H1 (cell line): ENCODE measurements around the gene FCER2. TPM values are rescaled to one million over a fixed set of nuclear protein-coding genes. Genes with fewer than 3 reads are reported as not detected.

Experiments used
- CTCF ChIA-PET: fragments of 300-600 bp; sonication (Branson Sonifier 250); formaldehyde crosslinking; loops from one replicate; lab custom pipeline; 2021; ENCODE audit not compliant: partially characterized antibody; lab: Charles Lee
- POLR2A ChIA-PET: fragments of 300-600 bp; sonication (Branson Sonifier 250); formaldehyde crosslinking; loops from one replicate; lab custom pipeline; 2021; ENCODE audit warnings: inconsistent platforms; ENCODE audit not compliant: partially characterized antibody; lab: Charles Lee
- DNase-seq, 2 experiments: peaks; one replicate each; pipeline versions ENCODE4 v3.0.0 to v3.0.0-alpha.2; 2010 to 2022; ENCODE audit warnings: low spot score in 2 of 2, low read depth in 1 of 2, mixed read lengths in 1 of 2
- FAIRE-seq: peaks from 2 replicates; lab custom pipeline; 2011; peaks lifted over from hg19 to GRCh38; lab: Jason Lieb, UNC
- H2AFZ ChIP-seq: 2 replicates; pipeline ENCODE4 v1.8.1; 2012; ENCODE audit warnings: low read length, inconsistent platforms
- H2AK5ac ChIP-seq: 2 replicates; pipeline ENCODE4 v1.6.1; 2013; ENCODE audit warnings: low read depth, low read length
- H2BK120ac ChIP-seq: replicated peaks from 2 replicates; pipeline ENCODE3; 2013; ENCODE audit warnings: low read depth, low read length, inconsistent platforms
- H2BK12ac ChIP-seq: 2 replicates; pipeline ENCODE4 v1.6.1; 2013; ENCODE audit warnings: low read depth, low read length
- H2BK15ac ChIP-seq: 2 replicates; pipeline ENCODE4 v1.6.1; 2013; ENCODE audit warnings: low read length
- H2BK20ac ChIP-seq: 2 replicates; pipeline ENCODE4 v1.6.1; 2013; ENCODE audit warnings: low read length
- H2BK5ac ChIP-seq: 2 replicates; pipeline ENCODE4 v1.6.1; 2013; ENCODE audit warnings: low read depth, low read length
- H3K14ac ChIP-seq: 2 replicates; pipeline ENCODE4 v1.6.1; 2013; ENCODE audit warnings: inconsistent platforms; ENCODE audit not compliant: insufficient read length
- H3K18ac ChIP-seq: 2 replicates; pipeline ENCODE4 v1.6.1; 2013; ENCODE audit warnings: low read length; ENCODE audit errors: extremely low read depth
- H3K23ac ChIP-seq: 2 replicates; pipeline ENCODE4 v1.6.1; 2013; ENCODE audit warnings: inconsistent platforms; ENCODE audit not compliant: insufficient read length
- H3K23me2 ChIP-seq: 2 replicates; pipeline ENCODE4 v1.6.1; 2013; ENCODE audit warnings: low read depth, low read length
- H3K27ac ChIP-seq: 2 replicates; pipeline ENCODE4 v1.6.1; 2011; ENCODE audit warnings: low read depth, low read length, inconsistent platforms
- H3K27me3 ChIP-seq, 4 experiments: replicated peaks in 1 of 4; 1 replicate in 1 of 4; 2 replicates in 3 of 4; pipeline versions ENCODE4 v1.6.1 to v1.8.1; 2011 to 2013; ENCODE audit warnings: low read length in 3 of 4, mild to moderate bottlenecking in 3 of 4, inconsistent platforms in 2 of 4, mixed read lengths in 2 of 4, moderate library complexity in 1 of 4; ENCODE audit not compliant: control insufficient read depth in 3 of 4, insufficient read depth in 3 of 4; ENCODE audit errors: extremely low read depth in 1 of 4
- H3K36me3 ChIP-seq, 4 experiments: 2 replicates each; pipeline versions ENCODE4 v1.6.1 to v1.8.1; 2011 to 2013; ENCODE audit warnings: mild to moderate bottlenecking in 4 of 4, low read length in 3 of 4, moderate library complexity in 2 of 4, control low read depth in 1 of 4, inconsistent platforms in 1 of 4; ENCODE audit not compliant: insufficient read depth in 4 of 4, control insufficient read depth in 2 of 4
- H3K4ac ChIP-seq: replicated peaks from 2 replicates; pipeline ENCODE3; 2013; ENCODE audit warnings: low read length, low read depth, mixed read lengths, inconsistent platforms; ENCODE audit not compliant: insufficient read length
- H3K4me1 ChIP-seq, 4 experiments: replicated peaks in 1 of 4; 1 replicate in 1 of 4; 2 replicates in 3 of 4; pipeline versions ENCODE4 v1.6.1 to v1.8.1; 2011 to 2013; ENCODE audit warnings: low read length in 3 of 4, inconsistent platforms in 2 of 4, mixed read lengths in 1 of 4; ENCODE audit not compliant: insufficient read depth in 4 of 4, control insufficient read depth in 3 of 4
- H3K4me2 ChIP-seq, 2 experiments: 2 replicates each; pipeline versions ENCODE4 v1.6.1 to v1.8.1; 2011 to 2013; ENCODE audit warnings: low read depth in 2 of 2, low read length in 2 of 2, control low read depth in 1 of 2, inconsistent platforms in 1 of 2, mild to moderate bottlenecking in 1 of 2; ENCODE audit not compliant: insufficient read depth in 1 of 2
- H3K4me3 ChIP-seq, 4 experiments: fragments of 200-600, 300-600 bp in 1 of 4; sonication (generic), shearing (Covaris generic), sonication (Bioruptor Twin) in 1 of 4; 2 replicates each; pipeline versions ENCODE4 v1.5.1 to v1.8.1; 2011 to 2016; ENCODE audit warnings: low read length in 4 of 4, low read depth in 3 of 4, control low read depth in 2 of 4, inconsistent platforms in 2 of 4, mild to moderate bottlenecking in 2 of 4, mixed read lengths in 1 of 4, moderate library complexity in 1 of 4; ENCODE audit not compliant: insufficient read depth in 2 of 4; ENCODE audit errors: extremely low read depth in 1 of 4
- H3K56ac ChIP-seq: replicated peaks from 2 replicates; pipeline ENCODE3; 2013; ENCODE audit warnings: low read depth, mild to moderate bottlenecking, mixed read lengths, low read length, inconsistent platforms; ENCODE audit not compliant: insufficient read length
- H3K79me1 ChIP-seq: 2 replicates; pipeline ENCODE4 v1.6.1; 2013; ENCODE audit warnings: low read depth, low read length, control low read depth
- H3K79me2 ChIP-seq, 2 experiments: 2 replicates each; pipeline versions ENCODE4 v1.6.1 to v1.8.1; 2012 to 2013; ENCODE audit warnings: low read length in 2 of 2, mild to moderate bottlenecking in 2 of 2, inconsistent platforms in 1 of 2; ENCODE audit not compliant: insufficient read depth in 2 of 2, control insufficient read depth in 1 of 2
- H3K9ac ChIP-seq, 4 experiments: replicated peaks in 1 of 4; 1 replicate in 1 of 4; 2 replicates in 3 of 4; pipeline versions ENCODE4 v1.6.1 to v1.8.1; 2011 to 2013; ENCODE audit warnings: low read depth in 3 of 4, low read length in 3 of 4, control low read depth in 2 of 4, mild to moderate bottlenecking in 2 of 4, moderate library complexity in 2 of 4, inconsistent platforms in 1 of 4; ENCODE audit errors: extremely low read depth in 1 of 4
- H3K9me3 ChIP-seq, 2 experiments: 2 replicates each; pipeline versions ENCODE4 v1.6.1 to v1.8.1; 2012 to 2013; ENCODE audit warnings: mild to moderate bottlenecking in 2 of 2, moderate library complexity in 2 of 2, control low read depth in 1 of 2, inconsistent platforms in 1 of 2, low read depth in 1 of 2, low read length in 1 of 2, mixed read lengths in 1 of 2; ENCODE audit not compliant: insufficient read depth in 2 of 2
- H4K20me1 ChIP-seq, 2 experiments: replicated peaks in 1 of 2; 2 replicates each; pipeline versions ENCODE3 to v1.8.1; 2011 to 2013; ENCODE audit warnings: inconsistent platforms in 2 of 2, low read length in 2 of 2, mild to moderate bottlenecking in 1 of 2; ENCODE audit not compliant: insufficient read depth in 2 of 2, control insufficient read depth in 1 of 2
- H4K5ac ChIP-seq: 2 replicates; pipeline ENCODE4 v1.6.1; 2013; ENCODE audit warnings: low read length, low read depth, mixed read lengths, inconsistent platforms; ENCODE audit not compliant: insufficient read length
- H4K8ac ChIP-seq: 2 replicates; pipeline ENCODE4 v1.8.0; 2013; ENCODE audit warnings: mild to moderate bottlenecking, moderate library complexity, low read length, inconsistent platforms; ENCODE audit not compliant: insufficient read depth; ENCODE audit errors: extremely low read depth
- H4K91ac ChIP-seq: replicated peaks from 2 replicates; pipeline ENCODE3; 2013; ENCODE audit warnings: low read length, mixed read lengths, inconsistent platforms; ENCODE audit not compliant: insufficient read length
- BRCA1 ChIP-seq: IDR thresholded peaks from 2 replicates; pipeline ENCODE4 v1.6.1; 2012; ENCODE audit warnings: low read depth, low read length, improper control_type of control experiment
- CTBP2 ChIP-seq: IDR thresholded peaks from 2 replicates; pipeline ENCODE4 v1.7.0; 2011; ENCODE audit warnings: borderline replicate concordance, mild to moderate bottlenecking, moderate library complexity, mixed read lengths, low read length; ENCODE audit not compliant: insufficient read depth, insufficient read length
- EGR1 ChIP-seq: IDR thresholded peaks from 2 replicates; pipeline ENCODE4 v1.6.1; 2011; ENCODE audit warnings: low read depth, low read length, borderline replicate concordance
- KDM1A ChIP-seq: fragments of 200-600, 300-600 bp; sonication (generic); IDR thresholded peaks from 2 replicates; pipeline ENCODE4 v1.7.1; 2016; ENCODE audit warnings: mild to moderate bottlenecking, low read length, borderline replicate concordance
- POLR2A ChIP-seq, 2 experiments: IDR thresholded peaks; 1 replicate in 1 of 2; 2 replicates in 1 of 2; pipeline ENCODE4 v1.6.1; 2011; ENCODE audit warnings: low read depth in 2 of 2, low read length in 2 of 2, mild to moderate bottlenecking in 2 of 2; ENCODE audit errors: control extremely low read depth in 1 of 2
- RBBP5 ChIP-seq: IDR thresholded peaks from 2 replicates; pipeline ENCODE4 v1.7.1; 2012; ENCODE audit warnings: low read depth, mild to moderate bottlenecking, inconsistent platforms, low read length, moderate library complexity, borderline replicate concordance
- SAP30 ChIP-seq: fragments of 300-600 bp; sonication (generic); IDR thresholded peaks from 2 replicates; pipeline ENCODE4 v1.7.1; 2012; ENCODE audit warnings: low read length, moderate library complexity, mild to moderate bottlenecking, inconsistent platforms; ENCODE audit not compliant: insufficient read depth, insufficient replicate concordance
- SIN3A ChIP-seq, 2 experiments: IDR thresholded peaks in 1 of 2; conservative IDR thresholded peaks in 1 of 2; 2 replicates each; pipeline ENCODE4 v1.6.1; 2011 to 2012; ENCODE audit warnings: low read length in 2 of 2, improper control_type of control experiment in 1 of 2, low read depth in 1 of 2, mild to moderate bottlenecking in 1 of 2
- SIRT6 ChIP-seq: IDR thresholded peaks from one replicate; pipeline ENCODE4 v1.7.1; 2012; ENCODE audit warnings: low read length, inconsistent platforms
- TCF12 ChIP-seq: IDR thresholded peaks from 2 replicates; pipeline ENCODE4 v1.6.1; 2011; ENCODE audit warnings: low read depth, mild to moderate bottlenecking, low read length
- ZNF274 ChIP-seq: IDR thresholded peaks from 2 replicates; pipeline ENCODE4 v1.7.0; 2012; ENCODE audit warnings: low read length, borderline replicate concordance; ENCODE audit errors: extremely low read depth
- WGBS, 2 experiments: shearing (Covaris generic) in 1 of 2; methylation state at CpG; one replicate each; pipeline versions ENCODE4 v1.1.6 to v1.1.7; 2013 to 2015; ENCODE audit warnings: low lambda C conversion rate in 2 of 2, mixed read lengths in 2 of 2, inconsistent platforms in 1 of 2, low coverage in 1 of 2, missing lambda C conversion rate in 1 of 2; ENCODE audit not compliant: insufficient replicate concordance in 2 of 2, insufficient coverage in 1 of 2, insufficient read length in 1 of 2; ENCODE audit errors: extremely low coverage in 1 of 2, missing lambda C conversion rate in 1 of 2; 5-methylcytosine and 5-hydroxymethylcytosine counted together
- polyA plus RNA-seq, 7 experiments: library from polyadenylated mRNA; depleted of rRNA in 3 of 7; stranded (reverse) in 5 of 7; unstranded in 2 of 7; fragments of >200 nt in 5 of 7; fragments of 200-250 nt in 2 of 7; gene quantifications; 1 replicate in 5 of 7; 2 replicates in 1 of 7; 4 replicates in 1 of 7; pipeline versions ENCODE4 v1.2.1 to v1.2.3, GENCODE V29; 2011 to 2013; ENCODE audit warnings: missing spikeins in 2 of 7, mixed read lengths in 2 of 7
- total RNA-seq: library from RNA; stranded (reverse); fragmentation: NEBNext Ultra II Directional; extraction: Animal tissue kit (Norgen Biotek cat#: 25700); gene quantifications from 2 replicates; pipeline ENCODE4 v1.2.1, GENCODE V29; 2021

The FCER2 gene
- total and polyA plus RNA-seq, 2 of the 8 experiments (the other 6 are each of a cell fraction or from before 2014, with no cell fraction given), result 0.67 TPM; not detected in 1

DNA sequence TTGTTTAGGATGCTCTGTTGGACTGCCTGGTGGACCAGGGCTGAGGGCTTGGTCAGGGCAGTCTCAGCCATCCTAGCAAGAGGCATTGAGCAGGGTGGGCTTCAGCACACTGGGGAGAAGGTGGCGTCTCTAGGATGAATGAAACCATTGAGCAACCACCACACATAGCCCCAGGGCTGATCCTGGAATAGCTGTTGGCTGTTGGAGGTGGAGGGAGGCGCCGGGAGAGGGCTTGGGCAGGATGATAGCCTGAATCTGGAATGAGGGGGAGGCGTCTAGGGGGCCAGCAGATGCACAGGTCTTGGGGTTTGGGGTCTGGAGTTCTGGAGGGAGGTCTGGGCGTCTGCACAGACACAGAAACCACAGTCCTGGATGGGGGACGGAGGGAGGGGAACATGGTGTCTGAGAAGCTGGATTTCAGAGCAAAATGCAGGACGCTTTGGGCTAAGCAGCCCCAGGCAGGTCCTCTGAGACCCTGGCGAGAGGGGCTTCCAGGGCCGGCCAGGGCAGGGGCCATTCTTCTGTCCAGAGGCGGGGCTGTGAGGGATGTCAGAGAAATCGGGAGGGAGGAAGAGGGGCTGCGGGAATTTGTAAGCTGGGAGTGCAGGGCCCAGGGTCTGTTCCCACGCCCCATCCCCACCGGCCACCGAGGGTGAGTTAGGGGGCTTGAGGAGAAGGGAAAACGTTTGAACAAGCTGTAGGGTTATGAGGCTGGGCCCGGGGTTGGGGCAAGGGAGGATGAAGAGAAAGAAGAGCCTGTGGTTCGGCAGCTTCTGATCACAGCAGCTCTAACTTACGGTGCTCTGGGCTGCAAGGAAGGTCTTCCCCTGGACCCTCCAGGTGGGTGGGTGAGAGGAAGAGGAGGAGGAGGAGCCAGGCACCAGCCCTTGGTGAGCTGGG, 16.1 kb downstream of the FCER2 start:
- no peak overlapping the region for H3K18ac ChIP-seq
- no peak overlapping the region for H2BK15ac ChIP-seq
- no peak overlapping the region for H3K14ac ChIP-seq
- no peak overlapping the region for H2BK20ac ChIP-seq
- H3K27ac ChIP-seq, result no peak overlapping the region
- no peak overlapping the region for H3K4ac ChIP-seq
- H2AK5ac ChIP-seq, result no peak overlapping the region
- H4K20me1 ChIP-seq, result peaks cover 0 to 8% of the 10 kb centered on the region in 2 experiments
- H2BK120ac ChIP-seq, result no peak overlapping the region
- no peak overlapping the region for H3K23ac ChIP-seq
- H3K56ac ChIP-seq, result no peak overlapping the region
- no peak overlapping the region for H4K5ac ChIP-seq
- no peak overlapping the region; a peak in 1 of 7 replicates for H3K9ac ChIP-seq
- peaks cover 0 to 6% (median 4%) of the 10 kb centered on the region in 4 experiments; a peak in 5 of 7 replicates for H3K4me1 ChIP-seq
- H3K4me3 ChIP-seq, result no peak overlapping the region
- H3K27me3 ChIP-seq, result no peaks in the 10 kb centered on the region
- H3K23me2 ChIP-seq, result peaks cover 9% of the 10 kb centered on the region
- peaks cover 0 to 6% of the 10 kb centered on the region in 2 experiments; a peak in 1 of 4 replicates for H3K79me2 ChIP-seq
- H2AFZ ChIP-seq, result no peak overlapping the region
- no peak overlapping the region for H2BK5ac ChIP-seq
- no peak overlapping the region for H2BK12ac ChIP-seq
- ChIA-PET POLR2A (interaction anchor here (1.0 to 1.4 kb wide), 2 partner anchors 12 to 19 kb away, joined by 3 read pairs; no protein-coding TSS in a partner anchor), CTCF (interaction anchor here (0.7 to 2.6 kb wide), 7 partner anchors 11 to 146 kb away, joined by 3 to 9 read pairs (median 6); partner anchors contain the start of gene CD209)
- H4K8ac ChIP-seq, result no peak overlapping the region
- H4K91ac ChIP-seq, result no peak overlapping the region
- peaks cover 0 to 12% (median 6%) of the 10 kb centered on the region in 4 experiments; a peak in 4 of 8 replicates for H3K36me3 ChIP-seq
- H3K79me1 ChIP-seq, result peaks cover 4% of the 10 kb centered on the region
- 70% methylated on average over 19 of the region's 19 CpGs; no CpG with 5 or more reads in 1 of the 2 experiments for WGBS, 2 experiments
- H3K9me3 ChIP-seq, result no peaks in the 10 kb centered on the region
- DNase-seq, result no peak
- FAIRE-seq, result no peak
- no peak overlapping the region for H3K4me2 ChIP-seq
- TF ChIP-seq EGR1 (no peak), ZNF274 (no peak), RBBP5 (no peak), SAP30 (no peak), SIRT6 (no peak), POLR2A (IDR thresholded peaks at IDR 0.05; ENCODE audit: control extremely low read depth in 1 of 2, low read depth in 2 of 2, low read length in 2 of 2) (no peak), BRCA1 (no peak), CTBP2 (no peak), SIN3A (conservative IDR thresholded peaks at IDR 0.05 in 1 of 2, IDR thresholded peaks at IDR 0.05 in 1 of 2; ENCODE audit: low read depth in 1 of 2, low read length in 2 of 2) (no peak), TCF12 (no peak), KDM1A (no peak)
